HFF-Myc (cell line): ENCODE measurements around the gene STXBP5L.
"Not testable (repeated sequence)": the region's sequence is repeated elsewhere in the genome, so short reads cannot be mapped to it uniquely, and the experiment has no call there.

Source experiments
- DNase-seq: peaks from one replicate; pipeline ENCODE4 v3.0.0-alpha.2; 2011; ENCODE audit warnings: low read depth; ENCODE audit errors: extremely low read depth
- H3K4me3 ChIP-seq: replicated peaks from 2 replicates; pipeline ENCODE4 v1.5.1; 2011; ENCODE audit warnings: low read depth, mild to moderate bottlenecking, control low read depth, low read length
- TF ChIP-seq, protein P1 (sequence below): IDR thresholded peaks from 2 replicates; pipeline ENCODE4 v1.5.1; 2012; ENCODE audit warnings: mild to moderate bottlenecking, low read depth, low read length, control low read depth; ENCODE audit errors: missing control alignments

The STXBP5L gene

DNA sequence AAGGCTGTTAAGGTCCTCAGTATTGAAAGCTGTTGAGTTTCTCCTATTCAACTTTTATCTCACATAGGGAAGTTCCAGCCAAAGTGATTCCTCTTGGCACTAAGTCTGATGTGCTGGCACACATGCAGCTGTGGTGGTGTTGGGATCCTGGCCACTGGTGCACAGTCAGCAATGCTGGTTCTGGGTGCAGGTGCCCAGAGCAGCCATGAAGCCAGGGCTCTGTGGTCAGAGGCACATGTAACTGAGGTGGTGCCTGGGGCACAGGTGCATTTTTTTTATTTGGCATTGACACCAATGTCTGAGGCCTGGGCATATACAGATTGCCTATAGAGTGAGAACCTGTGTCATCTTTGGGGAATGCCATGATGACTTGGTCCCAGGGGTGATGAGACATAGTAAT lies 366.4 kb downstream of the STXBP5L start:
- no peak for DNase-seq
- H3K4me3 ChIP-seq = no peak overlapping the region
- TF ChIP-seq, protein P1, sequence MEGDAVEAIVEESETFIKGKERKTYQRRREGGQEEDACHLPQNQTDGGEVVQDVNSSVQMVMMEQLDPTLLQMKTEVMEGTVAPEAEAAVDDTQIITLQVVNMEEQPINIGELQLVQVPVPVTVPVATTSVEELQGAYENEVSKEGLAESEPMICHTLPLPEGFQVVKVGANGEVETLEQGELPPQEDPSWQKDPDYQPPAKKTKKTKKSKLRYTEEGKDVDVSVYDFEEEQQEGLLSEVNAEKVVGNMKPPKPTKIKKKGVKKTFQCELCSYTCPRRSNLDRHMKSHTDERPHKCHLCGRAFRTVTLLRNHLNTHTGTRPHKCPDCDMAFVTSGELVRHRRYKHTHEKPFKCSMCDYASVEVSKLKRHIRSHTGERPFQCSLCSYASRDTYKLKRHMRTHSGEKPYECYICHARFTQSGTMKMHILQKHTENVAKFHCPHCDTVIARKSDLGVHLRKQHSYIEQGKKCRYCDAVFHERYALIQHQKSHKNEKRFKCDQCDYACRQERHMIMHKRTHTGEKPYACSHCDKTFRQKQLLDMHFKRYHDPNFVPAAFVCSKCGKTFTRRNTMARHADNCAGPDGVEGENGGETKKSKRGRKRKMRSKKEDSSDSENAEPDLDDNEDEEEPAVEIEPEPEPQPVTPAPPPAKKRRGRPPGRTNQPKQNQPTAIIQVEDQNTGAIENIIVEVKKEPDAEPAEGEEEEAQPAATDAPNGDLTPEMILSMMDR = no peak

DNA sequence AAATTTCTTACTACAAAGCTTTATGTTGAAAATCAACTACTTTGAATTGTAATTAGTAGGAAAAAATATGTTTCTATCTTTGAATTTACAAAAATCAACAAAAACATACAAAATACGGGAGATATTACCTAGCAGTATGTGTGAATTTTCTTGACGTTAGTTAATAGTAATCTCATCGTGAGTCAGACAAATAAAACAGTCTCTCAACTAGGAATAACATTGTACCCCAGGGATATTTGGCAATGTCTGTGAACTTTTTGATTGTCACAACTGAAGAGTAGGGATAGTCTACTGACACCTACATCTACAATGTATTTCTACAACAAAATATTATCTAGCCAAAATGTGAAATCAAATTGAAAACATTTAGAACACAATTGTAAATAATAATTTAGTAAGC lies 387.4 kb downstream of the STXBP5L start:
- H3K4me3 ChIP-seq = no peak overlapping the region
- no peak for DNase-seq
- TF ChIP-seq, protein P1 = no peak

DNA sequence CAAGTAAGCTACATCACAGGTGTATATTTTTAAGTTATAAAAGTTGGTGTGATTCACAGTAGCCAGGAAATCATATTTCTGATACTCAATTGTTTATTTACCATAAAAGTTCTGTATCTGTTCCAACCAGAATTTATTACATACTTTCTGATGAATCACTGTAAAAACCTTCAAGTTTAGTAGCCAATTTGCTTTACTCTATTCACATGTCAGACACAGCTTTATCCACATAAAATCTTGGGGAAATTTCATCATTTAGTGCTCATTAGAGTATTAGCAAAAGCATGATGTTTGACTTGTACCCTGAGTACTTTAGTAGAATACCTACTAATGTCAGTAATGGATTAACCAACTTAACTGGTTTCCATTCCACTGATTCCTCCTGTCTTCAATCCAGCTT lies 388.0 kb downstream of the STXBP5L start:
- DNase-seq = no peak
- TF ChIP-seq, protein P1 = no peak
- no peak overlapping the region for H3K4me3 ChIP-seq

DNA sequence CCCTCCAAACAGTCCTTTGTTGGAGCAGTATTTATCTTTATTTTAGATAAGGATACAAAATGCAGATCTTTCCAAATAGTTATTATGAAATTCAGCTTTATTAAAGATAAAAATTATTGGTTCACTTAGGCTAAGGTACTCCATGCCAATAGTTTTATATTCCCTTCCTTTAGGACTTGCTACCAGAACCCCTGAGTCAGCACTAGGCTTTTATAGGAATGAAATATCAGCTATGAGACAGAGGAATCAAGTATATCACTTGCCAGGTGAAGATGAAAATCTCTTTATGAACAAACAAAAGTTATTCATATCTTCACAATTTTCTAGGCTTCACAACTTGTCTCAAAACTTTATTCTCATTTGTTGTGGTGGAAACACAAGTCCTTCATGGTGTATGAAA lies 416.3 kb downstream of the STXBP5L start:
- no peak overlapping the region for H3K4me3 ChIP-seq
- TF ChIP-seq, protein P1 = no peak
- DNase-seq = no peak

DNA sequence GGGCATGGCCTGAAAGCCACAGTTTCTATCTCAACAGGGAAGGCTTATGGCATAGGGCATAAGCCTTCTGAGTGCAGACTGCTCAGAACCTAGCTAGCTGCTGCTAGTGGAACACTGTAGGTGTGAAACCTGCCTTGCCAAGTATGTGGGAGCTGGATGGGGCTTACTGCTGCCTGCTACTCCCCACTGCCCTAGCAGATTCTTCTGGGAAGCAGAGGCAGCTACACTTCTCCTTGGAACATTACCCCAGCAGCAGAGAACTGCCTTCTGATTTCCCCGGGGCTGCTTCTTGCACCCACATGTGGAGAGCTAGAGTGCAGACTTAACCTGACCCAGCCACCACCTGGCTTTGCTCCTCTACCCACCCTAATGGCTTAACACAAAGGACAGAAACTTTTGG lies 422.1 kb downstream of the STXBP5L start:
- no peak overlapping the region for H3K4me3 ChIP-seq
- TF ChIP-seq, protein P1 = no peak
- DNase-seq = no peak

DNA sequence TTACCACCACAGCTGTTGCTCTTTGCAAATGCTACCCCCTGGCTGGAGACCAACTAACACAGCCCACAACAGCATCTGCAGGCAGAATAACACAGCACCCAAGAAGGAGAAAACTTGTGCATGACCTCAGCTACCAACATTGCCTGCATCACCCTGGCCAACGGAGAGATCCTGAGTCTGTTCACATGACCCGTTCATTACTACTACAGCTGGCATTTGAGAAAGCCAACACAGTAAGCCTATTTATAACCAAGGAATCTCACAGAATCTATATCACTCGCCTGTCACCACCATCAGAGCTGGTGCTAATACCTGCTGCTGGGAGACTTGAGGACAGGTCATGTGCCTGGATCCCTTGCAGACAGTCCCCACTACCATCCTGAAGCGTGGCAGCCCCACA lies 422.6 kb downstream of the STXBP5L start:
- TF ChIP-seq, protein P1 = no peak
- no peak for DNase-seq
- H3K4me3 ChIP-seq = no peak overlapping the region

DNA sequence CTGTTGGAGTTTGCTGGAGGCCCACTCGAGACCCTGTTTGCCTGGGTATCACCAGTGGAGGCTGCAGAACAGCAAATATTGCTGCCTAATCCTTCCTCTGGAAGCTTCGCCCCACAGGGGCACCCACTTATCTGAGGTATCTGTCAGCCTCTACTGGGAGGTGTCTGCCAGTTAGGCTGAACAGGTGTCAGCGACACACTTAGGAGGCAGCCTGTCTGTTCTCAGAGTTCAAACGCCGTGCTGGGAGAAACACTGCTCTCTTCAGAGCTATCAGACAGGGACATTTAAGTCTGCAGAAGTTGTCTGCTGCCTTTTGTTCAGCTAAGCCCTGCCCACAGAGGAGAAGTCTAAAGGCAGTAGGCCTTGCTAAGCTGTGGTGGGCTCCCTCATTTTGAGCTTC lies 448.0 kb downstream of the STXBP5L start:
- not testable (repeated sequence) for DNase-seq

More for the DNA sequence above, 448.0 kb downstream of the STXBP5L start:
- H3K4me3 ChIP-seq = not testable (repeated sequence)
